DMS53 treated with DMSO at 0.1 percent for 48 hours (cell line): ENCODE results near the gene MTNR1B.

ENCODE experiments used
- DNase-seq: peaks from one replicate; lab custom pipeline; 2025; ENCODE audit not compliant: unreplicated experiment; lab: John Stamatoyannopoulos, UW

The MTNR1B gene

GRCh38 chr11:92969634-92970347, at the start of gene MTNR1B:
Gene MTNR1B (plus strand): TSS chr11:92969651. CDS start chr11:92969726, 75 bp downstream.
- DNase-seq, result no peak

GRCh38 chr11:92920331-92920730, 49.1 kb upstream of the MTNR1B start:
- no peak for DNase-seq

- DNase-seq, result no peak
Observed at GRCh38 chr11:92922731-92923130, 46.7 kb upstream of the MTNR1B start.

GRCh38 chr11:92929246-92929645, 40.2 kb upstream of the MTNR1B start:
- DNase-seq, result no peak

GRCh38 chr11:92929653-92930052, 39.8 kb upstream of the MTNR1B start:
- DNase-seq, result no peak

- peak; percentile 35 for DNase-seq
Observed at GRCh38 chr11:92931746-92932422, 37.6 kb upstream of the MTNR1B start.

GRCh38 chr11:92939305-92939704, 30.1 kb upstream of the MTNR1B start:
- no peak for DNase-seq

- DNase-seq, result peak; percentile 67
Observed at GRCh38 chr11:92941676-92942571, 27.5 kb upstream of the MTNR1B start.

GRCh38 chr11:92946707-92947106, 22.7 kb upstream of the MTNR1B start:
- no peak for DNase-seq

- DNase-seq, result peak; percentile 98
Observed at GRCh38 chr11:92948116-92948515, 21.3 kb upstream of the MTNR1B start.

- DNase-seq, result no peak
Observed at GRCh38 chr11:92954003-92954402, 15.4 kb upstream of the MTNR1B start.

GRCh38 chr11:92955860-92956259, 13.6 kb upstream of the MTNR1B start:
- DNase-seq, result no peak

- DNase-seq, result no peak
Observed at GRCh38 chr11:92960886-92961285, 8.6 kb upstream of the MTNR1B start.

GRCh38 chr11:92962446-92962845, 7.0 kb upstream of the MTNR1B start:
- no peak for DNase-seq

GRCh38 chr11:92964471-92964870, 5.0 kb upstream of the MTNR1B start:
- no peak for DNase-seq

GRCh38 chr11:92965196-92965595, 4.3 kb upstream of the MTNR1B start:
- no peak for DNase-seq

- no peak for DNase-seq
Observed at GRCh38 chr11:92967178-92967577, 2.3 kb upstream of the MTNR1B start.

- DNase-seq, result no peak
Observed at GRCh38 chr11:92967867-92968266, 1.6 kb upstream of the MTNR1B start.

GRCh38 chr11:92969293-92969633, 188 bp upstream of the MTNR1B start:
- DNase-seq, result no peak

GRCh38 chr11:92972248-92972647, 2.8 kb downstream of the MTNR1B start:
- DNase-seq, result no peak

- no peak for DNase-seq
Observed at GRCh38 chr11:92975285-92975684, 5.8 kb downstream of the MTNR1B start.

GRCh38 chr11:92976681-92977080, 7.2 kb downstream of the MTNR1B start:
- no peak for DNase-seq
